Heart right ventricle (tissue), 16 donors: ENCODE results near the gene CSNK2B. TPM values are rescaled to one million over a fixed set of nuclear protein-coding genes. Genes with fewer than 3 reads are reported as not detected.

ENCODE experiments used
- ATAC-seq, 8 donors: fragments of 200-7000 bp; cut with Tn5 transposase; one replicate each; pipeline ENCODE4 v1.9.1; 2020; ENCODE audit warnings: mild to moderate bottlenecking in 8 of 8, moderate library complexity in 8 of 8, moderate number of reproducible peaks in 1 of 8
- DNase-seq, 2 donors: peaks; one replicate each; pipeline ENCODE4 v3.0.0-alpha.2; 2020
- H3K27ac ChIP-seq, 10 donors: fragments of 200-600 bp; sonication (generic) in 2 of 10; one replicate each; pipeline versions ENCODE4 v1.5.0 to v1.8.0; 2020 to 2022; ENCODE audit warnings: mild to moderate bottlenecking in 3 of 10
- H3K27me3 ChIP-seq, 7 donors: fragments of 200-600 bp; one replicate each; pipeline ENCODE4 v1.8.0; 2021 to 2022; ENCODE audit warnings: mild to moderate bottlenecking in 2 of 7
- H3K36me3 ChIP-seq, 9 donors: fragments of 200-600 bp; sonication (generic) in 1 of 9; one replicate each; pipeline versions ENCODE4 v1.5.0 to v1.8.0; 2020 to 2022; ENCODE audit warnings: mild to moderate bottlenecking in 2 of 9
- H3K4me1 ChIP-seq, 9 donors: fragments of 200-600 bp; sonication (generic) in 1 of 9; one replicate each; pipeline versions ENCODE4 v1.5.0 to v1.8.0; 2020 to 2022; ENCODE audit warnings: mild to moderate bottlenecking in 4 of 9
- H3K4me3 ChIP-seq, 10 donors: fragments of 200-600 bp; sonication (generic) in 2 of 10; one replicate each; pipeline versions ENCODE4 v1.5.0 to v1.8.0; 2020 to 2022; ENCODE audit warnings: mild to moderate bottlenecking in 7 of 10, moderate library complexity in 2 of 10
- H3K9me3 ChIP-seq, 11 donors: fragments of 200-600 bp in 10 of 11; sonication (generic) in 2 of 11; one replicate each; pipeline versions ENCODE4 v1.5.0 to v1.8.0; 2013 to 2022; ENCODE audit warnings: mild to moderate bottlenecking in 2 of 11, control low read depth in 1 of 11, moderate library complexity in 1 of 11
- WGBS, 2 donors: extraction: QIAGEN DNeasy Blood & Tissue Kit; methylation state at CpG; one replicate each; pipeline ENCODE4 v1.1.7; 2013; ENCODE audit warnings: inconsistent platforms in 1 of 2; 5-methylcytosine and 5-hydroxymethylcytosine counted together
- intact Hi-C, 10 donors: fragments of 100-400 bp; cut with DNase I; formaldehyde crosslinking; loops; one replicate each; pipeline versions ENCODE4 v1.11.1 to v1.14.2; 2022
- polyA plus RNA-seq, 2 donors: library from polyadenylated mRNA; stranded (reverse); fragments of 200-250 nt; gene quantifications; one replicate each; pipeline ENCODE4 v1.2.3, GENCODE V29; 2013
- total RNA-seq, 10 donors: library from RNA; stranded (reverse); fragmentation: NEBNext Ultra II Directional in 3 of 10; extraction: Animal tissue kit (Norgen Biotek cat#: 25700) in 3 of 10; gene quantifications; one replicate each; pipeline versions ENCODE4 v1.2.1 to v1.2.4, GENCODE V29; 2021 to 2023
- TF ChIP-seq, protein P1 (sequence below), 9 donors: fragments of 200-600 bp; sonication (generic) in 2 of 9; IDR thresholded peaks; one replicate each; pipeline versions ENCODE4 v1.5.0 to v1.8.0; 2021 to 2022; ENCODE audit warnings: antibody characterized with exemption in 9 of 9, mild to moderate bottlenecking in 5 of 9, moderate library complexity in 1 of 9
- donor health status: Arrhythmogenic right ventricular cardiomyopathy.
- donor health status: ischemic (EF 13 %, LVEDD 7.1; RV severe dilation, severe dysfunction).
- donor health status: healthy with polysubstance abuse.
- donor health status: DM: no; HTN: yes; CAD: no.
- donor health status: DM: no; HTN: no; CAD: no.
- donor health status: ischemic (EF 25% LVEDD 6.9; RV normal size, moderate dysfunction).
- donor health status: ischemic (EF 25% LVEDD 5.7; RV mildly dilated, moderate dysfunction).
- donor health status: healthy.
- donor health status: DM: yes; HTN: yes; CAD: no.
- donor health status: Ischemic cardiomyopathy.
- donor health status: ischemic (EF 35%, LVEDD 5.7; RV mildly dilated, moderate dysfunction).
- donor health status: nonischemic (EF 11% LVEDD 7.7; RV severe dilation, severe dysfunction).
- donor health status: DM: yes; HTN: yes; CAD: no.
- donor health status: PGD.
- donor health status: ischemic (EF 29% LVEDD 5.4; RV normal size, mild dysfunction).
- donor health status: nonischemic (EF 23%, LVEDD 6.1; RV moderate dilation, normal function).

The CSNK2B gene
- total and polyA plus RNA-seq, 12 donors: 101 to 199 (median 115) TPM

GRCh38 chr6:31690231-31691077 lies 24.6 kb downstream of the CSNK2B start:
- TF ChIP-seq, protein P1, sequence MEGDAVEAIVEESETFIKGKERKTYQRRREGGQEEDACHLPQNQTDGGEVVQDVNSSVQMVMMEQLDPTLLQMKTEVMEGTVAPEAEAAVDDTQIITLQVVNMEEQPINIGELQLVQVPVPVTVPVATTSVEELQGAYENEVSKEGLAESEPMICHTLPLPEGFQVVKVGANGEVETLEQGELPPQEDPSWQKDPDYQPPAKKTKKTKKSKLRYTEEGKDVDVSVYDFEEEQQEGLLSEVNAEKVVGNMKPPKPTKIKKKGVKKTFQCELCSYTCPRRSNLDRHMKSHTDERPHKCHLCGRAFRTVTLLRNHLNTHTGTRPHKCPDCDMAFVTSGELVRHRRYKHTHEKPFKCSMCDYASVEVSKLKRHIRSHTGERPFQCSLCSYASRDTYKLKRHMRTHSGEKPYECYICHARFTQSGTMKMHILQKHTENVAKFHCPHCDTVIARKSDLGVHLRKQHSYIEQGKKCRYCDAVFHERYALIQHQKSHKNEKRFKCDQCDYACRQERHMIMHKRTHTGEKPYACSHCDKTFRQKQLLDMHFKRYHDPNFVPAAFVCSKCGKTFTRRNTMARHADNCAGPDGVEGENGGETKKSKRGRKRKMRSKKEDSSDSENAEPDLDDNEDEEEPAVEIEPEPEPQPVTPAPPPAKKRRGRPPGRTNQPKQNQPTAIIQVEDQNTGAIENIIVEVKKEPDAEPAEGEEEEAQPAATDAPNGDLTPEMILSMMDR (IDR thresholded peaks at IDR 0.05): no peak
- no peak overlapping the region for H3K4me3 ChIP-seq
- H3K36me3 ChIP-seq: peaks cover 5 to 100% (median 75%) of the 10 kb centered on the region in 9 donors
- intact Hi-C loops: no loop called here
- no peaks in the 10 kb centered on the region for H3K9me3 ChIP-seq
- no peak for DNase-seq
- ATAC-seq: peak in 3 of 8 donors; percentile 32 to 49 (median 40)
- WGBS, 2 donors: 65 to 75% methylated on average over 10 of the region's 10 CpGs
- no peak overlapping the region for H3K27ac ChIP-seq
- peaks cover 0 to 4% (median 0%) of the 10 kb centered on the region in 9 donors for H3K4me1 ChIP-seq
- H3K27me3 ChIP-seq: no peaks in the 10 kb centered on the region

DNA sequence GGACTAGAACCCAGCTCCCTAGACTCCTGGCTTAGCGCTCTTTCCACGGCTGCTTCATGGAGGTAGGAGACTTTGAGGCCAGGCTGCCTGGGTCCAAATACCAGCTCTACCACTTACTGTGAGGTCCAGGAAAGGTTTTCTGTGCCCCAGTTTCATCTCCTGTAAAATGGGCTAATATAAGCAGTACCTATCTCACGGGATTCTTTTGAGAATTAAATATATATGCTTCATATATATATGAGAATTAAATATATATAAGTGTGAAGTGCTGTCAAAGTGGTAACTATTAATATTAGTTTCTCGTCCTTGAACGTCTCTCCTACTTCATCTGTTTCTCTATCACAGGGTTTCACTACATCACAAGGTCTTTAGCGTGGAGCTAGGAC lies 25.2 kb downstream of the CSNK2B start:
- Histone ChIP-seq H3K4me3 (no peak overlapping the region), H3K4me1 (peaks cover 0 to 4% (median 0%) of the 10 kb centered on the region in 9 donors), H3K27me3 (no peaks in the 10 kb centered on the region), H3K9me3 (no peaks in the 10 kb centered on the region), H3K27ac (no peak overlapping the region), H3K36me3 (peaks cover 5 to 100% (median 77%) of the 10 kb centered on the region in 9 donors)
- 89 to 92% methylated on average over 6 of the region's 6 CpGs for WGBS, 2 donors
- no peak for ATAC-seq
- intact Hi-C loops: no loop called here
- TF ChIP-seq, protein P1 (IDR thresholded peaks at IDR 0.05): no peak
- no peak for DNase-seq

- intact Hi-C loops: no loop called here
- Histone ChIP-seq H3K9me3 (no peaks in the 10 kb centered on the region), H3K27me3 (no peaks in the 10 kb centered on the region), H3K36me3 (peaks cover 5 to 100% (median 79%) of the 10 kb centered on the region in 9 donors), H3K4me3 (no peak overlapping the region), H3K27ac (no peak overlapping the region), H3K4me1 (peaks cover 0 to 4% (median 0%) of the 10 kb centered on the region in 9 donors)
- TF ChIP-seq, protein P1 (IDR thresholded peaks at IDR 0.05): no peak
- ATAC-seq: no peak
- 94 to 95% methylated on average over 12 of the region's 12 CpGs for WGBS, 2 donors
- no peak for DNase-seq
Measured at GRCh38 chr6:31691564-31692108, 25.8 kb downstream of the CSNK2B start.

GRCh38 chr6:31692353-31692752 lies 26.5 kb downstream of the CSNK2B start:
- no peak overlapping the region for H3K4me3 ChIP-seq
- no peak for DNase-seq
- H3K4me1 ChIP-seq: peaks cover 0 to 4% (median 0%) of the 10 kb centered on the region in 9 donors
- intact Hi-C loops: no loop called here
- no peak for ATAC-seq
- 79 to 89% methylated on average over 4 of the region's 4 CpGs for WGBS, 2 donors
- TF ChIP-seq, protein P1 (IDR thresholded peaks at IDR 0.05): no peak
- no peaks in the 10 kb centered on the region for H3K27me3 ChIP-seq
- no peaks in the 10 kb centered on the region for H3K9me3 ChIP-seq
- H3K36me3 ChIP-seq: peaks cover 1 to 100% (median 75%) of the 10 kb centered on the region in 9 donors
- no peak overlapping the region for H3K27ac ChIP-seq
